Upper lobe of left lung (tissue), 6 donors: ENCODE measurements around the gene MDM2. TPM values are rescaled to one million over a fixed set of nuclear protein-coding genes. Genes with fewer than 3 reads are reported as not detected.

Experiments
- ATAC-seq, 2 donors: fragments of 200-7000 bp; cut with Tn5 transposase; one replicate each; pipeline ENCODE4 v1.9.1; 2022; ENCODE audit warnings: mild to moderate bottlenecking in 2 of 2, moderate library complexity in 2 of 2; ENCODE audit not compliant: low FRiP score in 2 of 2
- DNase-seq, 2 donors: peaks; one replicate each; pipeline ENCODE4 v3.0.0-alpha.2; 2019 to 2020
- H3K27ac ChIP-seq, 4 donors: fragments of 200-600 bp; sonication (generic); one replicate each; pipeline ENCODE4 v1.5.1; 2016 to 2019
- H3K27me3 ChIP-seq, 4 donors: fragments of 200-600 bp; sonication (generic); one replicate each; pipeline ENCODE4 v1.5.1; 2017 to 2019
- H3K36me3 ChIP-seq, 4 donors: fragments of 200-600 bp; sonication (generic); one replicate each; pipeline ENCODE4 v1.5.1; 2016 to 2019
- H3K4me1 ChIP-seq, 4 donors: fragments of 200-600 bp; sonication (generic); one replicate each; pipeline ENCODE4 v1.5.1; 2018 to 2019
- H3K4me3 ChIP-seq, 4 donors: fragments of 200-600 bp; sonication (generic); one replicate each; pipeline ENCODE4 v1.5.1; 2017 to 2019; ENCODE audit warnings: mild to moderate bottlenecking in 2 of 4, moderate library complexity in 1 of 4
- H3K9me3 ChIP-seq, 4 donors: fragments of 200-600 bp; sonication (generic); one replicate each; pipeline ENCODE4 v1.5.1; 2018 to 2019
- EP300 ChIP-seq, 4 donors: sonication (generic); formaldehyde crosslinking; IDR thresholded peaks; one replicate each; pipeline ENCODE4 v1.5.1; 2017; ENCODE audit warnings: antibody characterized with exemption in 4 of 4, control low read depth in 2 of 4
- POLR2A ChIP-seq, 4 donors: fragments of 450-650 bp; IDR thresholded peaks; one replicate each; pipeline ENCODE4 v1.5.1; 2016 to 2017; ENCODE audit warnings: antibody characterized with exemption in 4 of 4, mild to moderate bottlenecking in 2 of 4
- POLR2AphosphoS5 ChIP-seq, 2 donors: sonication (generic); formaldehyde crosslinking; IDR thresholded peaks; one replicate each; pipeline ENCODE4 v1.5.1; 2017; ENCODE audit warnings: antibody characterized with exemption in 2 of 2
- WGBS, 2 donors: methylation state at CpG; one replicate each; pipeline ENCODE4 v1.1.5; 2017 to 2018; 5-methylcytosine and 5-hydroxymethylcytosine counted together
- total RNA-seq, 6 donors: library from RNA; depleted of rRNA in 4 of 6; stranded (reverse); fragments of >200 nt in 4 of 6; gene quantifications; one replicate each; pipeline versions ENCODE4 v1.1.0 to v1.2.1, GENCODE V29; 2016 to 2021
- TF ChIP-seq, protein P1 (sequence below), 6 experiments: fragments of 450-650 bp in 4 of 6; fragments of 200-600 bp in 2 of 6; sonication (generic) in 2 of 6; IDR thresholded peaks; one replicate each; pipeline ENCODE4 v1.5.1; 2016 to 2019; ENCODE audit warnings: antibody characterized with exemption in 6 of 6
- donor health status: DM: no; HTN: no; CAD: no; lungs with moderate emphysema.
- donor health status: DM: no; HTN: yes; CAD: no; lungs with severe emphysema.

MDM2 gene
- total RNA-seq, 6 donors from 2014 or later = 64.6 to 162 (median 108) TPM

DNA sequence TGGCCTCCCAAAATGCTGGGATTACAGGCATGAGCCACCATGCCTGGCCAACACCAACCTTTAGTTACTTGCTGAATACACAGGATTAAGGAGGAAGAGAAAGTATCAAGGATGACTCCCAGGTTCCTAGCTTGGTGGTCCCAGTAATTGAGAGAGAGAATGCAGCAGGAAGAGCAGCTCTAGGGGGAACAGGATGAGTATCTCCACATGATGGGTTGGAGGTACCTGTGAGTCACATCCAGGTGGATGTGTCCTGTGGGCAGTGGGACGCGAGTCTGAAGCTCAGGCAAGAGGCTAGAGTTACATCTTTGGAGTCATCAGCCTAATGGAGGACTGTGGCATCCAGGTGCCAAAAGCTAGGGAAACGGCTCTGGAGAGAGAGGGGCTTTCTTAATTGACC lies 47.1 kb downstream of the MDM2 start:
- Histone ChIP-seq H3K27ac (no peak overlapping the region), H3K27me3 (no peaks in the 10 kb centered on the region), H3K4me1 (no peaks in the 10 kb centered on the region), H3K36me3 (peaks cover 15 to 40% (median 20%) of the 10 kb centered on the region in 4 donors), H3K9me3 (no peaks in the 10 kb centered on the region), H3K4me3 (no peak overlapping the region)
- no peak for ATAC-seq
- no peak for DNase-seq
- TF ChIP-seq POLR2A (IDR thresholded peaks at IDR 0.05) (no peak), EP300 (IDR thresholded peaks at IDR 0.05) (no peak), POLR2AphosphoS5 (IDR thresholded peaks at IDR 0.05) (no peak)
- TF ChIP-seq, protein P1, sequence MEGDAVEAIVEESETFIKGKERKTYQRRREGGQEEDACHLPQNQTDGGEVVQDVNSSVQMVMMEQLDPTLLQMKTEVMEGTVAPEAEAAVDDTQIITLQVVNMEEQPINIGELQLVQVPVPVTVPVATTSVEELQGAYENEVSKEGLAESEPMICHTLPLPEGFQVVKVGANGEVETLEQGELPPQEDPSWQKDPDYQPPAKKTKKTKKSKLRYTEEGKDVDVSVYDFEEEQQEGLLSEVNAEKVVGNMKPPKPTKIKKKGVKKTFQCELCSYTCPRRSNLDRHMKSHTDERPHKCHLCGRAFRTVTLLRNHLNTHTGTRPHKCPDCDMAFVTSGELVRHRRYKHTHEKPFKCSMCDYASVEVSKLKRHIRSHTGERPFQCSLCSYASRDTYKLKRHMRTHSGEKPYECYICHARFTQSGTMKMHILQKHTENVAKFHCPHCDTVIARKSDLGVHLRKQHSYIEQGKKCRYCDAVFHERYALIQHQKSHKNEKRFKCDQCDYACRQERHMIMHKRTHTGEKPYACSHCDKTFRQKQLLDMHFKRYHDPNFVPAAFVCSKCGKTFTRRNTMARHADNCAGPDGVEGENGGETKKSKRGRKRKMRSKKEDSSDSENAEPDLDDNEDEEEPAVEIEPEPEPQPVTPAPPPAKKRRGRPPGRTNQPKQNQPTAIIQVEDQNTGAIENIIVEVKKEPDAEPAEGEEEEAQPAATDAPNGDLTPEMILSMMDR (IDR thresholded peaks at IDR 0.05) = no peak
- WGBS, 2 donors = 94 to 97% methylated on average over 3 of the region's 3 CpGs

DNA sequence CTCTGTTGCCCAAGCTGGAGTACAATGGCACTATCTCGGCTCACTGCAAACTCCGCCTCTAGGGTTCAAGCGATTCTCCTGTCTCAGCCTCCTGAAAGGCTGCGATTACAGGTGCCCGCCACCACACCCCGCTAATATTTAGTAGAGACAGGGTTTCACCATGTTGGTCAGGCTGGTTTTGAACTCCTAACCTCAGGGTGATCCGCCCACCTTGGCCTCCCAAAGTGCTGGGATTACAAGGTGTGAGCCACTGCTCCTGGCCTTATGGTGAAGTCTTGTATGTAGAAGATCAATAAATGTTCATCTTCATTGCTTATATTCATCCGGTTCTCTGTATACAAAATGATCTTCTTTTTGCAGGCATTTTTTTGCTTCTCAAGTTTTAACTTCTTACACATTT lies 47.8 kb downstream of the MDM2 start:
- 97% methylated on average over 8 of the region's 8 CpGs for WGBS, 2 donors
- no peak for ATAC-seq
- H3K9me3 ChIP-seq = no peaks in the 10 kb centered on the region
- H3K27me3 ChIP-seq = no peaks in the 10 kb centered on the region
- peaks cover 15 to 40% (median 22%) of the 10 kb centered on the region in 4 donors for H3K36me3 ChIP-seq
- no peak overlapping the region for H3K27ac ChIP-seq
- no peak for DNase-seq
- no peak overlapping the region for H3K4me3 ChIP-seq
- no peaks in the 10 kb centered on the region for H3K4me1 ChIP-seq
- TF ChIP-seq POLR2AphosphoS5 (IDR thresholded peaks at IDR 0.05) (no peak), POLR2A (IDR thresholded peaks at IDR 0.05) (no peak), EP300 (IDR thresholded peaks at IDR 0.05) (no peak)
- TF ChIP-seq, protein P1 (IDR thresholded peaks at IDR 0.05) = no peak

DNA sequence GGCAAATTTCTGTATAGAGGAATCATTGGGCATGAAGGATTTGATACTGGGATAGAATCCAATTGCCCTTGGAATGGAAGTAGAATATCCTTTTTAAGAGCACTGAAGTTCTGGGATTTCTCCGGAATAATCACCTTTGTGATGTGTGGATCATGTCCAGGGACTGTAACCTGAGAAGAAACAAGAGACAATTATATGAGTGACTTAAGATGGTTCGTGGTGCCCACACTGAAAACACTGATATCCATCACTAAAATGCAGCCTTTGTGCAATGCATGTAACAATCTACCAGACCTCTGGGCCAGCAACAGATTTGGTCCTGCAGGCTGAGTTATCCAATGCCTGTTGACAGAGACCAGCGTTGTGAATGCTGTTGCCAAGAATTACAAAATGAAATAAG lies 48.5 kb downstream of the MDM2 start:
- H3K4me1 ChIP-seq = no peaks in the 10 kb centered on the region
- H3K36me3 ChIP-seq = peaks cover 15 to 40% (median 22%) of the 10 kb centered on the region in 4 donors
- no peak for TF ChIP-seq EP300 (IDR thresholded peaks at IDR 0.05)
- TF ChIP-seq, protein P1 (IDR thresholded peaks at IDR 0.05) = no peak
- TF ChIP-seq POLR2AphosphoS5 (IDR thresholded peaks at IDR 0.05) = no peak
- TF ChIP-seq POLR2A (IDR thresholded peaks at IDR 0.05) = no peak
- WGBS, 2 donors = 79 to 87% methylated on average over 3 of the region's 3 CpGs
- no peaks in the 10 kb centered on the region for H3K9me3 ChIP-seq
- H3K27me3 ChIP-seq = no peaks in the 10 kb centered on the region
- DNase-seq (no peak), ATAC-seq (no peak)
- H3K4me3 ChIP-seq = no peak overlapping the region
- no peak overlapping the region for H3K27ac ChIP-seq

DNA sequence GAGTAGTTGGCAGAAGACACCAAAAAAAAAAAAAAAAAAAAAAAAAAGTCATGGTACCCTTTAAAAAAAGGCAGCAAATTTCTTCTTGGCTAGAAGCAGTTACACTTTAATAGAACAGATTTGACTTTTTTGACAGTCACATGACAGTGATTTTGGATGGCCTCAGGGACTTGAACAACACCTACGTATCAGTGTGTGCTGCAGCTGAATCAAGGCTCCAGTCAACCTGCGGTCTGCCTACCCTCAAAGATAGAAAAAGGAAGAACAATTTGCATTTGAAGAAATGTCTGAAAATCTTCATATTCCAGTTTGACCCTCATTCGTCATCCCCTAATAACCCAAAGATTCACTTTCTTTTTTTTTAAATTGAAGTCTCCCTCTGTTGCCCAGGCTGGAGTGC lies 53.9 kb downstream of the MDM2 start:
- Histone ChIP-seq H3K4me1 (no peaks in the 10 kb centered on the region), H3K4me3 (no peak overlapping the region), H3K9me3 (no peaks in the 10 kb centered on the region), H3K36me3 (peaks cover 12 to 45% (median 23%) of the 10 kb centered on the region in 4 donors), H3K27ac (no peak overlapping the region), H3K27me3 (no peaks in the 10 kb centered on the region)
- ATAC-seq (no peak), DNase-seq (no peak)
- 88 to 93% methylated on average over 3 of the region's 3 CpGs for WGBS, 2 donors
- TF ChIP-seq EP300 (IDR thresholded peaks at IDR 0.05) = no peak

- 85 to 93% methylated on average over 6 of the region's 7 CpGs for WGBS, 2 donors
- Histone ChIP-seq H3K27ac (no peak overlapping the region), H3K4me1 (peaks cover 0 to 4% (median 0%) of the 10 kb centered on the region in 4 donors), H3K27me3 (no peaks in the 10 kb centered on the region), H3K9me3 (no peaks in the 10 kb centered on the region), H3K36me3 (peaks cover 17 to 38% (median 25%) of the 10 kb centered on the region in 4 donors), H3K4me3 (no peak overlapping the region)
- TF ChIP-seq, protein P1 (IDR thresholded peaks at IDR 0.05) = no peak
- TF ChIP-seq POLR2A (IDR thresholded peaks at IDR 0.05) (no peak), POLR2AphosphoS5 (IDR thresholded peaks at IDR 0.05) (no peak), EP300 (IDR thresholded peaks at IDR 0.05) (no peak)
- DNase-seq = no peak
- ATAC-seq = no peak
Observed at GRCh38 chr12:68863109-68863770, 55.3 kb downstream of the MDM2 start.
